HUES6 (cell line): ENCODE results near the gene VGF.
A peak's percentile ranks its signal among the peaks of the same experiment; 100 is the strongest.

ENCODE experiments used
- H3K27ac ChIP-seq: 2 replicates; pipeline ENCODE4 v1.7.0; 2013; ENCODE audit warnings: low read depth, mild to moderate bottlenecking, low read length, inconsistent platforms
- H3K27me3 ChIP-seq: 2 replicates; pipeline ENCODE4 v1.6.1; 2013; ENCODE audit warnings: low read length; ENCODE audit not compliant: control insufficient read depth, insufficient read depth
- H3K36me3 ChIP-seq: 2 replicates; pipeline ENCODE4 v1.6.1; 2013; ENCODE audit warnings: low read length; ENCODE audit not compliant: control insufficient read depth, insufficient read depth
- H3K4me1 ChIP-seq: 2 replicates; pipeline ENCODE4 v1.6.1; 2013; ENCODE audit warnings: low read length; ENCODE audit not compliant: control insufficient read depth, insufficient read depth
- H3K4me3 ChIP-seq: 2 replicates; pipeline ENCODE4 v1.5.1; 2013; ENCODE audit warnings: low read depth, low read length
- H3K9ac ChIP-seq: one replicate; pipeline ENCODE4 v1.6.1; 2013; ENCODE audit warnings: mild to moderate bottlenecking, low read length
- H3K9me3 ChIP-seq: 2 replicates; pipeline ENCODE4 v1.6.1; 2013; ENCODE audit warnings: low read depth, low read length; ENCODE audit not compliant: control insufficient read depth, insufficient read depth

VGF gene

DNA sequence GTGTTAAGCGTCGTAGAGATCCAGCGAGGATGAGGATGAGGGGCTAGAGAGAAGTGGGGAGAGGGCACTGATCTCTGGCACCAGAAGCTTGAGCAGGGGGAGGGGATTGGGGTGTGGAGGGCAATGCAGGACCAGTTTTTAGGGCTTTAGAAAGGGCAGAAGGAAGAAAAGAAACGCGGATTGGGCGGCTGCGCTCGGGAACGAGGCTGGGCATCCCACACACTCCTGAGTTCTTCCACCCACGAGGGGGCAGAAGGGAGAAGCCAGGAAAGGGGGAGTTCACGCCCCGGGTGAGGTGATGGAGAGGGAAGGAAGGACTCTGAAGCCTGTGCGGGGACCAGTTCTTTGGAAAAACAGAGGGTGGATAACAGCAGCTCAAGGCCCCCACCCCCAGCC is 6.1 kb upstream of the VGF start:
- H3K4me1 ChIP-seq: peaks cover 56% of the 10 kb centered on the region
- peak overlapping the region; percentile 59 for H3K4me3 ChIP-seq
- H3K27ac ChIP-seq: no peak overlapping the region
- peaks cover 98% of the 10 kb centered on the region for H3K27me3 ChIP-seq
- H3K9ac ChIP-seq: no peak overlapping the region
- H3K9me3 ChIP-seq: no peaks in the 10 kb centered on the region
- H3K36me3 ChIP-seq: no peaks in the 10 kb centered on the region

DNA sequence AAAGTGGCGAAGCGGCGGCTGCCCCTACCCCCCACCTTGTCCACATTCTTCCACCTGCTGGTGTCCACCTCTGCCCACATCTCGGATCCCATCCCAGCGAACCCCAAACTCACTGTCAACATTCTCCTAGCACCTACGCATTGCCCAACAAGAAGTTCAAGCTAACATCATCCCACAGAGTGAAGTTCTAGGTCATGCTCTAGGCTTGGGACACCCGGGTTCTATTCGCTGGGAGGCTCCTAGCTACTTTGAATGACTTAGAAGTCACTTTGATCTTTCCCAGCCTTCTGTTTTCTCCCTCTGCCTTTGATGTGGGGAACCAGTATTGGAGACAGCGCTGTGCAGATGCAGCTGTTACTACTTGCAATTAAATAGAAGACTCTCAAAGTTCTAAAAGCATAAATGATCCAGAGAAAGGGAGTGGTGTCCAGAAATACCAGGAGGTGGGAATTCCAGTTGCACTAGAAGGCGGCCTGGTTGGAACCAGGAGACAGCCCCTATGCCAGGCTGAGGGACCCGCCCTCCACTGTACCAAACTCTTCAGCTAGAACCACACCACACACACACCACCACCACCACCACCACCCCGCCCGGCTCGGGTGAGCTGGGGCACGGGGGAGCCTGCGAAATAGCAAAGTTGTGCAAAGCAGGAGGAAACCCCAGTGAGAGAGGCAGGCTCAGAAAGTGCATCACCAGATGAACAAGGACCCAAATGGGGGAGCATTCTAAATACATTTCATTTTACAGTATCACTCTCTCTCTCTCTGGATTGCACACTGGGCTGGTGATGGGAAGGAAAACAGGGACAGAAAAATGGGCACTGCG is 5.5 kb upstream of the VGF start:
- Histone ChIP-seq H3K27ac (no peak overlapping the region), H3K4me1 (peaks cover 56% of the 10 kb centered on the region), H3K4me3 (peak overlapping the region; percentile 59), H3K36me3 (no peaks in the 10 kb centered on the region), H3K9me3 (no peaks in the 10 kb centered on the region), H3K9ac (no peak overlapping the region), H3K27me3 (peaks cover 95% of the 10 kb centered on the region)

DNA sequence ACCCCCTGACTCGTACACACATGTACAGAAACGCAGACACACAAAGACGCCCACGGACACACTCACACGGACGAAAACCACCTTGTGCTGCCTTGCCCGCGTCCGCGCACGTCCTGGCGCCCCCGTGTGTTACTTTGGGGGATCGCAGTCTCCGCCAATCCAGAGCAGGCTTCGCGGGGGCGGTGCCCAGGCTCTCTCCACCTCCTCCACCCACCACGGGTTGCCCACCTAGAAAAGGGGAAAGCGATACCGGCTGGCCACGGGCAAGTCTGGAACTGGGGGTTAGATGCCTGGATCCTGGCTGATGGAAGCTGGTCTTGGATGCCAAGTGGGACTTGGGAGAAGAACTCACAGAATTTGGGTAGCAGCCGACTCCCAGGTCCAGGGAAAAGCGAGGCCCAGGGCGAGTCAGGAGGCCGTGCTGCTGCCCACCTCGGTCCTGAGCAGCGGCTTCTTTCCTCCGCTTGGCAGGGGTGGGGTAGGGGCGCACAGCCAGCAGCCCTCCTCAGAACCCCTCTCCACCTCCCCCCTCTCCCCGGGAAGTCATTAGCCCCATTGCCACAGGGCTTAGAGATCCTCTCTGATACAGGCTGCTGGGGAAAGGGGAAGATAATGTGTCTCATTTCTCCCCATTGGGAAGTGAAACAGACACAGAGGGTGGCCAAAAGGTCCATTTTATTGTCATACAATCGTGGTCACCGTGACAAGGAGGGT is 4.6 kb upstream of the VGF start:
- Histone ChIP-seq H3K36me3 (no peaks in the 10 kb centered on the region), H3K27ac (no peak overlapping the region), H3K9ac (peak overlapping the region; percentile 42), H3K9me3 (no peaks in the 10 kb centered on the region), H3K4me1 (peaks cover 59% of the 10 kb centered on the region), H3K27me3 (peaks cover 93% of the 10 kb centered on the region), H3K4me3 (peak overlapping the region; percentile 54)

GRCh38 chr7:101169110-101169837 is 3.9 kb upstream of the VGF start:
- no peaks in the 10 kb centered on the region for H3K9me3 ChIP-seq
- H3K27me3 ChIP-seq: peaks cover 93% of the 10 kb centered on the region
- peaks cover 63% of the 10 kb centered on the region for H3K4me1 ChIP-seq
- H3K27ac ChIP-seq: no peak overlapping the region
- H3K36me3 ChIP-seq: no peaks in the 10 kb centered on the region
- H3K4me3 ChIP-seq: peak overlapping the region; percentile 54
- H3K9ac ChIP-seq: peak overlapping the region; percentile 42

- Histone ChIP-seq H3K4me3 (peak overlapping the region; percentile 54), H3K4me1 (peaks cover 63% of the 10 kb centered on the region), H3K9me3 (no peaks in the 10 kb centered on the region), H3K9ac (peak overlapping the region; percentile 46), H3K27me3 (peaks cover 93% of the 10 kb centered on the region), H3K36me3 (no peaks in the 10 kb centered on the region), H3K27ac (no peak overlapping the region)
Observed at GRCh38 chr7:101168412-101169049, 3.2 kb upstream of the VGF start.

GRCh38 chr7:101167645-101168411 is 2.5 kb upstream of the VGF start:
- Histone ChIP-seq H3K4me1 (peaks cover 58% of the 10 kb centered on the region), H3K9ac (peak overlapping the region; percentile 46), H3K4me3 (peak overlapping the region; percentile 54), H3K27ac (no peak overlapping the region), H3K36me3 (no peaks in the 10 kb centered on the region), H3K9me3 (no peaks in the 10 kb centered on the region), H3K27me3 (peaks cover 89% of the 10 kb centered on the region)

DNA sequence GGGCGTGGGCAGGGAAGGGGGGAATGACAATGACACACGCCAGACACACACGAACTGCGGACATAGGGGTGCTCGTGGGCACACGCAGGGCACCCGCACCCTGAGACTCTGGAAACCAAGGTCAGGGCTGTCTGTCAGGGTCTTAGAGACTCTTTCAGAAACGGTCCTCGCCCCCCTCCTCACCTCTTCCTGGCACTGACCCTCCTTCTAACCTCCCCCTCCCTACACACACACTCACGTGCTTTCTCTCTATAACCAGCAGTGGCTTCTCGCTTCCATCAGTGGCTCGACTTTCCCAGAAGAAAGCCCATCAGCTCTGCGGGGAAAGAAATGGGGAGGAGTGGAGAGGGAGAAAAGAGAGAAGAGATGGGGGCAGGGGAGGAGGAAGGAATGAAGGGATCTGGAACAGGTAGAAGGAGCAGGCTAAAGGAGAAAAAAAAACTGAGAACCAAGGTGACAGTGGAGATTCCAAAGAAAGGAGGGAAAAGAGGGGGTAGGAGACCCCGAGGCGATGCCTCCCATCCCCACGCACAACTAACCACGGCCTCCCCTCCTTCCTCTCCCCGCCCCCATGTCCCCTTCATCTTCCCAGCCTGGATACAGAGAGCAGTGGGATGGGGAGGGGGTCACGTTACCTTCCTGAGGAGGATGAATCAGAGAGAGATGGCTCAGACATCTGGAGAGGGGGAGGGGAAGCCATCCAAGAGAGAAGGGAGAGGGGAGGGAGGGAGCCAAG is 1.7 kb upstream of the VGF start:
- Histone ChIP-seq H3K4me3 (peak overlapping the region; percentile 54), H3K27me3 (peaks cover 82% of the 10 kb centered on the region), H3K36me3 (no peaks in the 10 kb centered on the region), H3K27ac (no peak overlapping the region), H3K4me1 (peaks cover 55% of the 10 kb centered on the region), H3K9me3 (no peaks in the 10 kb centered on the region), H3K9ac (peak overlapping the region; percentile 41)

DNA sequence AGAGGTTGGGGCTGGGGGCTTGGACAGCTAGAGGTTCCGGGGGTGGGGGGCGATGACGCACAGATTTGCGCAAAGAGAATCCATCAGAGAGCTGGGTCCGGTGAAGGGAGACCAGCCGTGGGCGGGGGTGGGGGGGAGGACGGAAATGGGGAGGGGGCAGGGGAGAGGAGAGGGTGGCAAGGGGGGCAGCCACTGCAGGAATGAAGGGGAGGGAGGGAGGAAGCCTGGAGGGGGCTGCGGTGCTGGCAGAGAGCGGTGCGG is 1.2 kb upstream of the VGF start:
- Histone ChIP-seq H3K27me3 (peaks cover 77% of the 10 kb centered on the region), H3K9me3 (no peaks in the 10 kb centered on the region), H3K27ac (no peak overlapping the region), H3K4me1 (peaks cover 55% of the 10 kb centered on the region), H3K36me3 (no peaks in the 10 kb centered on the region), H3K9ac (peak overlapping the region; percentile 41), H3K4me3 (peak overlapping the region; percentile 54)

DNA sequence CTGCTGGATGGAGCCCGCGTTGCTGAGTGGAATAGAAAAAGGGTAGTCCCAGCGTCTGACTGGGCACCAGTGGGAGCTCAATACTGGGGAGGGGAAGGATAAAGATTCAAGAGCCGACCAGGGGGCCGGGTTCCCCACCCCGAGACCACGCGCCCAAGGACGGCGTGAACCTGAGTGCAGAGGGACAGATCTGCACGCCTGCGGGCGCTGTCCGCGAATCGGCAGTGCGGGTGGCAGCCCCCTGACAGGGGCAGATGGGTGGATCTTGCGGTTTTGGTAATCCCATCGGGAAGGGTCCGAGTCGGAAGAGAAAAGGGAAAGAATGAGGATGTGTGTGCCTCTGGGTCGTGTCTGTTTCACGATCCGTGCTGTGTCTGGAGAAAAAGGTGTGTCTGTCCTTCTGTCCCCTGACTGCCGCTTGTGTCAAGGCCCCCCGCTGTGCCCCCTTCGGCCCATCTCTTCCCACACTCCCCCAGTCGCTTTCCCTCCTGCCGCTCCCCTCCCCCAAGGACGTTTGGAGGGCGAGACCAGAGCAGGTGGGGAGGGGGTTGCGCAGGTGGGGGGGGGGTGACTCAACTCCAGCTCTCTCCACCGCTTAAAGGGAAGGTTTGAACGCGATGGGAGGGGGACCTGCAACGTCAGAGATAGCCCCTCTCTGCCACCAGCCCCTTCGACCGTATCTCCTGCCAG is 734 bp upstream of the VGF start:
- peak overlapping the region; percentile 58 for H3K9ac ChIP-seq
- H3K9me3 ChIP-seq: no peaks in the 10 kb centered on the region
- peaks cover 72% of the 10 kb centered on the region for H3K27me3 ChIP-seq
- peak overlapping the region; percentile 54 for H3K4me3 ChIP-seq
- no peaks in the 10 kb centered on the region for H3K36me3 ChIP-seq
- peaks cover 55% of the 10 kb centered on the region for H3K4me1 ChIP-seq
- H3K27ac ChIP-seq: no peak overlapping the region
